Measurements from ENCODE around the gene SNCG. TPM values are rescaled to one million over a fixed set of nuclear protein-coding genes. Genes with fewer than 3 reads are reported as not detected.

Gene SNCG
- total and polyA plus RNA-seq, 2 experiments from 2014 or later = 4.0 to 17.0 TPM

GRCh38 chr10:86937502-86938154 is 20.8 kb upstream of the SNCG start:
- no peak overlapping the region for H2AFZ ChIP-seq
- H3K4me1 ChIP-seq (ENCODE audit: insufficient read depth) = no peaks in the 10 kb centered on the region
- DNase-seq (ENCODE audit: low spot score) = no peak
- H3K9me2 ChIP-seq (ENCODE audit: insufficient read depth) = no peaks in the 10 kb centered on the region
- peaks cover 4% of the 10 kb centered on the region; the same call in 1 of the 2 replicates for H4K20me1 ChIP-seq (replicated peaks; ENCODE audit: insufficient read depth)
- Mint-ChIP-seq H3K36me3 (ENCODE audit: low read depth) (no peaks in the 10 kb centered on the region; the same call in 1 of the 3 replicates), H3K4me1 (peaks cover 7% of the 10 kb centered on the region), H3K9me3 (no peaks in the 10 kb centered on the region), H3K4me3 (no peak overlapping the region), H3K27me3 (ENCODE audit: insufficient read depth, low read depth, poor library complexity) (peaks cover 33% of the 10 kb centered on the region), H3K27ac (no peak overlapping the region)
- H3K4me2 ChIP-seq = no peak overlapping the region
- H3K79me2 ChIP-seq (replicated peaks; ENCODE audit: insufficient read depth) = no peaks in the 10 kb centered on the region
- H3K4me3 ChIP-seq = no peak overlapping the region
- no peak overlapping the region for H3K27ac ChIP-seq (ENCODE audit: low read depth)
- 0 out of 2 replicates have a peak, but pooled peaks cover 5% of the 10 kb centered on the region for H3F3A ChIP-seq (replicated peaks; ENCODE audit: low read depth)
- no peaks in the 10 kb centered on the region for H3K36me3 ChIP-seq (ENCODE audit: insufficient read depth)
- ATAC-seq = no peak
- no peaks in the 10 kb centered on the region for H3K27me3 ChIP-seq (ENCODE audit: insufficient read depth)
- TF ChIP-seq ZNF331 (CRISPR knock-in tag; IDR thresholded peaks at IDR 0.05; ENCODE audit: low read depth) = no peak

GRCh38 chr10:86938260-86938659 is 20.1 kb upstream of the SNCG start:
- H3K27ac Mint-ChIP-seq = no peak overlapping the region
- H3K4me2 ChIP-seq = no peak overlapping the region
- H3K9me2 ChIP-seq (ENCODE audit: insufficient read depth) = no peaks in the 10 kb centered on the region
- no peak for ATAC-seq
- H3F3A ChIP-seq (replicated peaks; ENCODE audit: low read depth) = 0 out of 2 replicates have a peak, but pooled peaks cover 5% of the 10 kb centered on the region
- no peaks in the 10 kb centered on the region for H4K20me1 ChIP-seq (replicated peaks; ENCODE audit: insufficient read depth)
- no peak overlapping the region for H3K27ac ChIP-seq (ENCODE audit: low read depth)
- DNase-seq (ENCODE audit: low spot score) = no peak
- peaks cover 33% of the 10 kb centered on the region for H3K27me3 Mint-ChIP-seq (ENCODE audit: insufficient read depth, low read depth, poor library complexity)
- H3K9me3 Mint-ChIP-seq = no peaks in the 10 kb centered on the region
- peaks cover 7% of the 10 kb centered on the region for H3K4me1 Mint-ChIP-seq
- H3K4me3 ChIP-seq = no peak overlapping the region
- H3K79me2 ChIP-seq (replicated peaks; ENCODE audit: insufficient read depth) = no peaks in the 10 kb centered on the region
- peaks cover 4% of the 10 kb centered on the region; the same call in 1 of the 2 replicates for H3K27me3 ChIP-seq (ENCODE audit: insufficient read depth)
- H3K36me3 ChIP-seq (ENCODE audit: insufficient read depth) = no peaks in the 10 kb centered on the region
- no peaks in the 10 kb centered on the region for H3K4me1 ChIP-seq (ENCODE audit: insufficient read depth)
- no peak overlapping the region for H3K4me3 Mint-ChIP-seq
- no peaks in the 10 kb centered on the region; the same call in 1 of the 3 replicates for H3K36me3 Mint-ChIP-seq (ENCODE audit: low read depth)
- no peak overlapping the region for H2AFZ ChIP-seq
- TF ChIP-seq REST (IDR thresholded peaks at IDR 0.05; ENCODE audit: unreplicated experiment) (no peak), JUNB (IDR thresholded peaks at IDR 0.05; ENCODE audit: unreplicated experiment) (no peak), CREB1 (CRISPR knock-in tag; IDR thresholded peaks at IDR 0.05; ENCODE audit: low read depth) (no peak), ZNF331 (CRISPR knock-in tag; IDR thresholded peaks at IDR 0.05; ENCODE audit: low read depth) (no peak), EZH2phosphoT487 (IDR thresholded peaks at IDR 0.05; ENCODE audit: unreplicated experiment) (no peak), ZNF462 (CRISPR knock-in tag; IDR thresholded peaks at IDR 0.05) (no peak), POLR2AphosphoS5 (IDR thresholded peaks at IDR 0.05; ENCODE audit: low read depth) (no peak; the same call in 1 of the 2 replicates), EZH2 (IDR thresholded peaks at IDR 0.05; ENCODE audit: low read depth, unreplicated experiment) (no peak), ZNF114 (CRISPR knock-in tag; IDR thresholded peaks at IDR 0.05) (no peak), STAT1 (IDR thresholded peaks at IDR 0.05; ENCODE audit: unreplicated experiment) (no peak), NANOG (IDR thresholded peaks at IDR 0.05; ENCODE audit: borderline replicate concordance) (no peak)
